Amniotic epithelial cell (primary cell): ENCODE results near the gene MTHFD2L.
A peak's percentile ranks its signal among the peaks of the same experiment; 100 is the strongest.

Experiments used
- DNase-seq: peaks from one replicate; pipeline ENCODE4 v3.0.0-alpha.2; 2010; ENCODE audit warnings: low read depth

Gene MTHFD2L

DNA sequence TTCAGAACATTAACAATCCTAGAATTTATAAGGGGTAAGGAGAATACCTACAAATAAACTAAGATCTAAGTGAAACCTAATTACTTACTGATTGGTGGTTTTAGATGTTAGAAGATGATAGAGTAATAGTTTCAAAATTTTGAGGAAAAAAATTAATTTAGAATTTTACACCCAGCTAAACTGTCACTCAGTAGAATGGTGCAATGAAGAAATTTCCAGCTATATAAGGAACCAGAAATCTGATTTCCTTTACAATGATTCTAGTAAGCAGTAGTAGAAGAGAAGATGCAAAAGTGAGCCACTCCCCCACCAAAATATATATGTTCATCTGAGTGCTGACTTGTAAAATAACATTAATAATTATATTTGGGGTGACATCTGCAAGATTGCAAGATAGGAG, 95.0 kb downstream of the MTHFD2L start:
- no peak for DNase-seq

DNA sequence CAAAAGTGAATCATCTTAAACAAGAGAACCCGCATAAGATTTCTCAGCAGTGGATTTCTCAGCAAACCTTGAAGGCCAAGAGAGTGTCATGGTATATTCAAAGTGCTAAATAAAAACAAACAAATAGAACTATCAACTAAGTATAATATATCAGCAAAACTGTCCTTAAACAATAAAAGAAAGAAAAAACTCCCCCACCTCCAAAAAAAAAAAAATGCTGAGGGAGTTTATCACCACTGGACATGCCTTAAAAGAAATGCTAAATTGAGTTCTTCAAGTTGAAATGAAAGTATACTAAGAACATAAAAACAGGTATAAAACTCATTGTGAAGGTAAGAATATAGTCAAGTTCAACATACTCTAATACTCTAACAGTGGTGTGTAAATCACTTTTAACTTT, 96.5 kb downstream of the MTHFD2L start:
- DNase-seq = no peak

DNA sequence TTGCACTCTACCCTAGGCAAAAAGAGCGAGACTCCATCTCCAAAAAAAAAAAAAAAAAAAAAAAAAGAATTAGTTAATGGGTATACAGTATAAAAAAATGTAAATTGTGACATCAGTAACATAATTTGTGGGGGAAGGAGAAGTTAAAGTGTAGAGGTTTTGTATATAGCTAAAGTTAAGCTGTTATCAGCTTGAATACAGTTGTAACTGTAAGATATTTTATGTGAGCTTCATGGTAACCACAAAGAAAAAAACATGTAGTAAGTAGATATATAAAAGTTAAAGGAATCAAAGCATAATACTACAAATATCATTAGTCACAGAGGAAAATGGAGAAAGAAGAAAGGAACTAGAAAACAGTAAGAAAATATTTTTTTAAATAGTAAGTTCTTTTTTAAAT, 97.2 kb downstream of the MTHFD2L start:
- no peak for DNase-seq

DNA sequence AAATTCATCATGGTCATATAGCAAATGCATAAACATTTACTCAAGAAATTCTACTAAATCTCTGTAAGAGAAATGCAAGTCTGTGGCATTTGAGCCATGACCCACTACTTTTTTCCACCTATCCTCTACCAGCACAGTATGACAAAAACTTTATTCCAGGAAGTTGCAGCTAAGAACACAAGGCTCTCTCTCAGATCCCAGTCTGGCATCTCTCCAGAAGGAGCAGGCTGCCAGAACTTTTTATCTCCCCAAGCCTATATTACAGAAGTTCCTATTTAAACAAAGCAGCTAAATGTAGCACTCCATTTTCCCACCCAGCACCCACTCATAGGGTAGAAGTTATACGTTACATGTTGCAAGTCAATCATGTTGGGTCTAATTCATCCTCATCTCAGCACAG, 101.0 kb downstream of the MTHFD2L start:
- DNase-seq = peak; percentile 79

DNA sequence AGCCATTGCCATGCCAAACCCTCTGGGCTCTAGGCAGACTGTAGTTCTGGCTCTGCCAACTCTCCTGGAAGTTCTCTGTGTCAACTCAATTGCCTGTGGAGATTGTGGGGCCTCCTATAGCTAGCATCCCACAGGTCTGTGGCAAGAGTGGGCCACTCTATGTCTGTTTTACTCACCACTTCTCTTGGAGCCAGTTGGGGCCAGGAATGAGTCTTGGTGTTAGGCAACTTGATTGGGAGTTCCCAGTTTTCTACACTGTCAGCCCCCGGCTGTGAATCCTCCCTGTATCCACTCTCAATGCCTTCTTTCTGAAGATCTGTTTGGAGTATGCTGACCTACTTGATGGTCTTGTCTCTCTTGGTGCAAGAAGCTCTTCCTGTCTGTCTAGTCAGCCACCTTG, 102.1 kb downstream of the MTHFD2L start:
- DNase-seq = peak; percentile 14

DNA sequence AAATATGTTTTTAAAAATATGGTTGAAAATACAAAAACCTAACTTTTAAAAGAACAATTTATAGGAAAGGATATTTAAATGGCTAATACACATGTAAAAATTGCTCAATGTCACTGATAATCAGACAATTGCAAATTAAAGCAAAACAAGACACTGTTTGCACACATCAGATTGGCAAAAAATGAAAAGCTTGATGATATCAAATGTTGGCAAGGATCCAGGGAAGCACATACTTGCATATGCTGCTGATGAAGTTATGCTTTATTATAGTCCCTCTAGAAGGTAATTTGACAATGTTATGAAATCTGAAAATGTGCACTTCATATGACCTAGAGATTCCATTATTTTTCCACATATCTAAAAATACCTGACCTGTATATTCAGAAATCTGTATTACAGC, 104.6 kb downstream of the MTHFD2L start:
- peak; percentile 31 for DNase-seq

DNA sequence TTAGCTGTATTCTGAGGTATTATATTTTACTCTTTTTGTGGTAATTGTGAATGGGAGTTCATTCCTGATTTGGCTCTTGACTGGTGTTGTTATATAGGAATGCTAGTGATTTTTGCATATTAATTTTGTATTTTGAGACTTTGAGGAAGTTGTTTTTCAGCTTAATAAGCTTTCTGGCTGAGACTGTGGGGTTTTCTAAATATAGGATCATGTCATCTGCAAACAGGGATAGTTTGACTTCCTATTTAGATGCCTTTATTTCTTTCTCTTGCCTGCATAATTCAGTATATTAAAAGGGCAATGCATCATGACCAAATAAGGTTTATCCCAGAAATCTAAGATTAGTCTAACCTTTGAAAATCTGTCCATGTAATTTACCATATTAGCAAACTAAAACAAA, 105.6 kb downstream of the MTHFD2L start:
- no peak for DNase-seq

DNA sequence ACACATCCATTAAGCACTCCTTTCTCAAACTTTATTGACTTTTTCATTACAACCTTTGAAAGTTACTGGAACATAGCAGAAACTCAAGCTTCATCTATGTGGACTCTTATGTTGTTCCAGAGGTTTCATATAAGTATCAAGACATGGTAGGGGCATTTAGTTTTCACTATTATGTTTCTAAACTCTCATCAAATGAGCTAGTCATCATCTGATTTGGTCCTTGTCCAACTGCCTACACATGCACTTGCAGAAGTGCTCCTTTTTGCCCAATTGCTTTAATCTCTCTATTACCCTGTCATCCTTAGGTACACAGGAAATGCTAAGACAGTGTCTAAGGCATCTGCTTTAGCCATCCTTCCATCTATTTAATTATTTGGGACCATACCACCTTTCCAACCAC, 108.2 kb downstream of the MTHFD2L start:
- no peak for DNase-seq

DNA sequence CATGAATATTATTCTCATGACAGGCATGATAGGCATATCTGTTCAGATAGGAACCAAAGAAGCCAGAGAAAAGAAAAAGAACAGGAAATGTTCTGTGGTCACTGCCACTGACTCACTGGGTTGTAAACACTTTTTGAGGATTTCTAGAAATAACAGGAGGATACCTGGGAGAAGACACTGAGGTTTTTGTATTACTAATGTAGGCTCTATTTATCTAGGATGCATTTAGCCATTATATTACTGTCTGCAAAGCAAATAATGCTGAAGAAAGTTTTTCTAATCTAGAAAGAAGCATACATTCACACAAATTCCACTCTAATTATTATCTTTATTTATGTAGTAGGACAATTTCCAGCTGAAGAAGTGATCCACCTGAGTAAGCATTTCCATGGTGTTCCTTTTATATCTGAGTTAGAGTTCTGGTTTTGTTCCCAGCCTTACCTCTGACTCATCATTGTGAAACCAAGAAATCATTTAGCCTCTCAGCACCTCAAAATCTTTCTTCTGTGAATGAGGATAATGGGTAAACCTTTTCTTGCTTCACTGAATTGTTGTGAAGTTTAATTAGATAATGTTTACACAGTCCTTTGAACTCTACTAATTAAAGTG, 110.2 kb downstream of the MTHFD2L start:
- peak; percentile 89 for DNase-seq

DNA sequence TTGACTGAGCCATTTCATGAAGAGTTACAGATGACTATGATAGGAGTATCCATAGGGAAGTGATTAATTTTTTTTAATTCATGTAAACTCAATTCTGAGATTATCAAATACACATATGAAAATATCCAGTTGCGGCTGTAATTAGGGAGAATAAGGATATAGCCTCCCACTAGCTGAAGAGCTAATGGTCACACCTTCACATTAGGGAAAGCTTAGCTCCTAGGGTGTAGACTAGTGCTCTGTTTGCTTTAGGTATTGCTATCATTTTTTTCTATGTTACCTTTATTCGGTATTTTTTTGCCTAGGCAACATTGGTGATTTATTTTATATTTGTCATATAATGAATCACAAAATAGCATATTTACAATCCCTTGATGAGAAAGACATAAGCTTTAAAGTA, 110.7 kb downstream of the MTHFD2L start:
- no peak for DNase-seq

DNA sequence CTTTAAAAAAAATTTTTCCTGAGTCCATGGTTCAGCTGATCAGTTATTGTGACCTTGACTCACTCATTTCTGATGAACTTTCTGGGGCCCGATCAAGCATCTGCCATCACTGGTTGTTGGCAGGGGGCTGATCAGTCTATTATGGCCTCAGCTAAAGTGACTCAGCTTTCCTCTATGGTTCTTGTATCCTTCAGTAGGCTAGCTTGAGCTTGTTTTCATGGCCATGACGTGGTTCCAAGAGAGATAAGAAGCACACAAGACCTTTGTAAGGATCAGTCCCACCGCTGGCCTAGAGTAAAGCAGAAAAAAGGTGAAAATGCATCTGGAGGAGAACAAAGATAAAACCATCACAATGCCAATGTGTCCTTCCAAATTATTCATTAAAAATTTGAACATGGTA, 120.6 kb downstream of the MTHFD2L start:
- DNase-seq = peak; percentile 9

DNA sequence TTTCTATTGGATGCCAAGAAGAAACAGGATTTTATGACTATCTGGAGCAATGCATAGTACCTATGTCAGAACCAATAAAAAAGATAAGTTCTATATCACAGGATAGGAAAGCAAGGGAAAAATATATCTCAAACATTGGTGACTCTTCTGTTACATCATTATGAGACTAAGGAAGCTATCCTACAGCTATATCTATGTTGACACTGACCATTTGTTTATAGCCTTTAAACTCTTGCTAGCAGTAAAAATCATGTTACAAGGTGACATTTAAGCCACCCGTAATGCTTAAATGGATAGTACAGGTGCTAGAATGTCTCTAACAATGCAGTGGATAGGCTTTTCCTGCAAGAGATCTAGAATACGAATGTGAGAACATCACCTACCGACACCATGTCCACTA, 121.8 kb downstream of the MTHFD2L start:
- no peak for DNase-seq

DNA sequence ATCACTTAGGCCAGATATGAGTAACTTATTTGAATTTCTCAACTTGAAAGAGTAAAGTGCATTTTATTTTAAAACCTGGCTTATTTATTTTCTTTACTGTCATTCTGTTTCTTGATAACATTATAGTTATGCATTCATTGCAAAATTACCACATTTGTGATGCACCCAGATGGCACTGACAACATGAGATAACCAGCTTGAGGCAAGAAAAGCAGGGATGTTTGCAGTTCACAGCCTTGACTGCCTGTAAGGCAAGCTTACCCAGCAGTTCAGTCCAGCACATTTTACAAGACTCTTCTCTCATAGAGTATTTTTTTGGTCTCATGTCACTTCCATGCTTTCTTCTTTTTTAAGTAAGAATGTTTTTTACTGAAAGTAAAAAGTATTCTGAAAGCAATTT, 125.0 kb downstream of the MTHFD2L start:
- peak; percentile 50 for DNase-seq

DNA sequence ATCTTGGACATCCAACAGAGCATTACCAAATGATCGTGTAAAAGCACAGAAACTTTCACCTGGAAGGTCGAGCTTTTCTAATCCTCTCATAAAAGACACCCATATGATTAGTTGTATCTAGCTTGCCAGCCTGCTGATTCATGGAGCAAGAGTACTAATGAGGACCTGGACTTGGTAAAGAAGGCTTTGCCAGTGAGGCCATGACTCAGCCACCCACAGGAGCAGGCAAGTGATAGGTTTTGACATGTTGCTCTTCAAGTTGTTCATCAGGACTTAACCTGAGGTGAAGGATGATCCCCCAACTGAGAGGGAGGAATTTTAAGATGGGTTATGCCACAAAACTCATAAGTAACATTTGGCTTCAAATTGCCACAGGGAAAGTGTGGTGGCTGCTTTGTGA, 125.7 kb downstream of the MTHFD2L start:
- peak; percentile 71 for DNase-seq

DNA sequence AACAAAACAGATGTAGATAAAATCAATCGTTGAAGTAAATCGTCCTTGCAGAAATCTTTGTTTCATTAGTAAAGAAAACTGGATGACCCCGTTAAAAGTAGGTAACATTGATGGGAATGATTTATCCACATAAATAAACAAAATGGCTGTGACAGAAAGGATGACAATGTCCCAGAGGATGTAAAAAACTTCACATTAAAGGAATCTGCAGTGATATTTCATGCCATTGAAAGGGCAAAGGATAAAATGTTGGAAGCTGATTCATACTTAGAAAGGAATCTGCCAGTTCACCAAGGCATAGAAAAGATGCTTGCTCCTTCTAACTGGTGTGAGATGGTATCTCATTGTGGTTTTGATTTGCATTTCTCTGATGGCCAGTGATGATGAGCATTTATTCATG, 126.1 kb downstream of the MTHFD2L start:
- peak; percentile 77 for DNase-seq

DNA sequence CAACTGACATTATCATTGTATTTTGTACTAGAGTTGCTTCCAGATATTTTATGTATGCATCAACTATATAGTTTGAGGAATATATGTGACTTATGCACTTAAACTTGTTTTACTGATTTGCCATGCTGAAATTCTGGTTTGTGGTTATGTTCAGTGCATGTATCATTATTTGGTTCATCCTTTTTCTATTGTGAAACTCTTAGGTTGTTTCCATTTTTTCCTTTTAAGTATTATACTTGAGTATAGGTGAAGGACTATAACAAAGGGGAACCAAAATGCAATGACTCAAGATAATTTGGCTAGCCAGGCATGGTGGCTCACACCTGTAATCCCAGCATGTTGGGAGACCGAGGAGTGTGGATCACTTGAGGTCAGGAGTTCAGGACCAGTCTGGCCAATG, 129.2 kb downstream of the MTHFD2L start:
- DNase-seq = no peak

DNA sequence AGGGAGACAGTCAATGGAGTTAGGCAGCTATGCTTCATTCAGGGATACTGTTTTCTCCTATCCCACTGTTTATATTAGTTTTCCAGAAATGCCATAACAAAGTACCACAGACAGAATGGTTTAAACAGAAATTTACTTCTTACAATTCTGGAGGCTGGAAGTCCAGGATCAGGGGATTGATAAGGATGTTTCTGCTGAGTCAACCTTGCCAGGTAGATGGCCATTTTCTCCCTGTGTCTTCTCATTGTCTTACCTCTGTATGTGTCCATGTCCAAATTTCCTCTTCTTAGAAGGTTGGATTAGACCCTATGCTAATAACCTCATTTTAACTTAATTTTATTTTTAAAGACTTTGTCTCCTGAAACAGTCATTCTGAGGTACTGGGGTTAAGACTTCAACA, 129.9 kb downstream of the MTHFD2L start:
- no peak for DNase-seq

DNA sequence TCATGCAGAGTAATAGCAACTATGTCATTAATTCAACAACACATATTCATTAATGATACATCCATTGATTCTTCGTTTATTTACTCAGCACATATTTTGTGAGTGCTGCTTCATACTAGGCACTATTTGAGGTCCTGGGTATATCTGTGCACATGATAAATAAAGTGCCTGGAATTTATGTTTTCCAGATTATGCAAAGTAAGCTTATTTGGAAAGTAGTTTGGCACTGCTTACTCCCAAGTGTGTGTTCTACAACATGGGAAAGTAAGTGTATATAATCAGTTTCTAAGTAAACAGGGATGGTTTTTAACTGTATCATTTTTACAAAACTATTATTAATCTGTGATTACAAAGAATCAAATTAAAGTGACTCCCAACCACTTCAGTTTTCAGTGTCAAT, 133.6 kb downstream of the MTHFD2L start:
- no peak for DNase-seq

DNA sequence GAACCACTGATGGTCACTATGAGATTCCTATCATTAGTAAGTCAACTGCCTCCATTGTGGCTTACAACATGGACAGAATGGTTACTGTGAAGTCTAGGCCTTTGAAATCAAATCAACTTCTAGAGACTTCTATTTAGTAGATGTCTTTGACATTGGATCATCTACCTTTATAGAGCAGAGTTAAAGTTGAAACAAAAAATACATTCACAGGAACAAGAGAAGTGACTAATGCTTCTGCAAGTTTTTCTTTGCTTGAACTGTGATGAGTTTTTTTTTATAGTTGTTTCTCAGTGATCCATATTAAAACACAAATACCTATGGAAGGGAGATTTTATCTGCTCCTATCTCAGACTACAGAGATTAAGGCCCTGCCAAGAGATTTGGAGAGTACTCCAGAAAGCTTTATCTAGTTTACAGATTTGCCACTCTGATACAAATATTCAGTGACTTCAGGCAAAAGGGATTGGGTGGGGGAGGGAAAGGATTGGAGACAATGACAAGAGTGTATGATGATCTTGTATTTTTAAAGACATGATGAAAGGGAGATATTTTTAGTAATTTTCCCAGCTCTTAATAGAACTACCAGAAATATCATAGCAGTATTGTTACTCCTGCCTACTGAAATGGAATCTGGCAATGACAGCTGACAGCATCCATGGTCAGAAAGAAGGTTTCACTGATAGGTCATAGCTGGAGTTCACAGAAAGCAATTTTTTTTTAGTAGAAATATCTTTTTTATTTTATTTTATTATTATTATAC, 134.4 kb downstream of the MTHFD2L start:
- no peak for DNase-seq

DNA sequence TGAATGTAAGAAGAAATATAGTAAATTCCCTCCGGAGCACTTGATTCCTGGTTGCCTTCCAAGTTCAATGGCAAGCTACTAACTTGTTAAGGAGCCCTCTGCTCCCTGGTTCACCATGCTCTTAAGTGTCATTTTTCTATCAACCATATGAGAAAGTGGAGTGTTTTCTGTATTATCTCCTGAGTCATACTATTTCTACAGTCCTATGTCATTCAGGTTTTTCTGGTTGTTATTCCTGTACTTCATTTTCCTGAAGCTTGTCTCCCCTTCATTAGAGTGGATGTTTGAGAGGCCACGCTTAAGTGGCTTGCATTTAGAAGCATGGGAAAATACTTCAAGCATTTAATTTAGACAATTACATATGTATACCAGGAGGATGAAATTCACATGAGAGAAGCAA, 135.6 kb downstream of the MTHFD2L start:
- DNase-seq = no peak

DNA sequence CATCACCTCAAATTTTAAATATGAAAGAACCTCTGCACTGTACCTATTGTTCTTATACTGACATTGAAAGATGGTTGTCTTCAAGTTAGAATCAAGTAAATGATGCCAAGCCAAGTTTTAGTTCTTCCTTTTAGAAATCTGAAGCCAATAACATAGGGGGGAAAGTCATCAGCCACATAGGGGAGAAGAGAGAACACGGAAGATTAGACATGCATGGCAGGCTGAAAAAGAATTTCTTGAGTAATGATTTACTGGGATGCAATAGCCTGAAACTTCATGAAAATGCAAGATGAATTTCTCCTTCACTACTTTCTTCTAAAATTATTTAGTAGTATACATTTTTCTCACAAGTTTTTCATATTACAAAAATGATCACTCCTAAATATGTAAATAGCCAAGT, 136.8 kb downstream of the MTHFD2L start:
- no peak for DNase-seq

DNA sequence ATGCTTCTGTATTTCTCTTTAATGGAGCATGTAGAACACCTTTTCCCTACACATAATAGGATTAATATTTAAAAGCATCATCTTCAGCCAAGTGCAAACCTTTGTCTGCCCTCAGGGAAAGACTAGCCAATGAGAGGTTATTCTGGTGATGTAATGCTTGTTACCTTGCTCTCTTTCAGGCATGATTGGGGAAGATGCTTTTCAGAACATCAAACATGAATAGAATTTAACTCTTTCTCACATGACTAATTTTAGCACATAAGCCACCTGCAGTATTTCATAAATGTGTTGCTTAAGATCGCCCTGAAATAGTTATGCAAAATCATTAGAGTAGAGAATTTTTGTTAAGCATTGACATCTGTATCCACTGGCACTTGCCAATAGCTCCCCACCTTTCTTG, 139.6 kb downstream of the MTHFD2L start:
- DNase-seq = no peak

DNA sequence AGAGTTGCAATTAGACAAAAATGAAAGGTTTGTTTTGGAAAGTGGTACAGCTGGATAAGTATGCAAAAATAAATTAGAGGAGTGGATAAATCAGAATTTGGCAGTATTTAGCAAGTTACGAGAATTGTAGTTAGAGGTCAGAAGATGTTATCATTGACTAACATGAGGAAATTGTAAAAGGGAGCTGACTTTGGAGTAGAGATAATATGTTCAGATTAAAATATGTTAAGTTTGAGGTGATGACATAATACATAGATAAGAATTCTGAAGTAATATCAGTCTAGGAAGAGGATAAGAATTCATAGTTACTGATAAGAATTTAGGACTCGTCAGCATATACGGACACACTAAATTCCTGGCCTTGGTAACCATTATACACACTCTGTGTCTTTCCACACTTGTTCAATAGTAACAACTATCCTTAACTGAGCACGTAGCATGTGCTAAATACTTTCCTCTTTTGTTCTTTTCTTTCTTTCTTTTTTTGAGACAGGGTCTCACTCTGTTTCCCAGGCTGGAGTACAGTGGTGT, 146.2 kb downstream of the MTHFD2L start:
- peak; percentile 63 for DNase-seq

DNA sequence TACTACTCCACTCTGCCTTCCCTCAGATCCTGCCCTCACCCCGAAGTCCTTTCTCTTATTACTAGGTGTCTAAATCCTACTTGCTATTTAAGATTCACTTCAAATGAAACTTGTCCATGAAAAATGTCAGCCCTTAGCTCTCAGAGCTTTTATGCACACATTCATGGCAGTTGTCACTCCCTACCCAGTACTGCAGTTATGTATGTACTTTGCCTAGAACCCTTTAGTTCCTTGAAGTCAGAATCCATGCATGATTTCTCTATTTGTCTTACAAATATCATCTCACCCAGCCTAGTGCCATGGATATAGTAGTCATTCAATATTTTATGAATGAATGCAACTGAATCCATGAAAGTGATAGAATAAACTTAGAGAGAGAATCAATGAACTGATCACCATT, 147.1 kb downstream of the MTHFD2L start:
- no peak for DNase-seq
